NCI-H1092 (cell line): ENCODE results near the gene CNDP1.
"Not testable (repeated sequence)": the region's sequence is repeated elsewhere in the genome, so short reads cannot be mapped to it uniquely, and the experiment has no call there.

Source experiments
- DNase-seq: peaks from one replicate; lab custom pipeline; 2025; lab: John Stamatoyannopoulos, UW

The CNDP1 gene

DNA sequence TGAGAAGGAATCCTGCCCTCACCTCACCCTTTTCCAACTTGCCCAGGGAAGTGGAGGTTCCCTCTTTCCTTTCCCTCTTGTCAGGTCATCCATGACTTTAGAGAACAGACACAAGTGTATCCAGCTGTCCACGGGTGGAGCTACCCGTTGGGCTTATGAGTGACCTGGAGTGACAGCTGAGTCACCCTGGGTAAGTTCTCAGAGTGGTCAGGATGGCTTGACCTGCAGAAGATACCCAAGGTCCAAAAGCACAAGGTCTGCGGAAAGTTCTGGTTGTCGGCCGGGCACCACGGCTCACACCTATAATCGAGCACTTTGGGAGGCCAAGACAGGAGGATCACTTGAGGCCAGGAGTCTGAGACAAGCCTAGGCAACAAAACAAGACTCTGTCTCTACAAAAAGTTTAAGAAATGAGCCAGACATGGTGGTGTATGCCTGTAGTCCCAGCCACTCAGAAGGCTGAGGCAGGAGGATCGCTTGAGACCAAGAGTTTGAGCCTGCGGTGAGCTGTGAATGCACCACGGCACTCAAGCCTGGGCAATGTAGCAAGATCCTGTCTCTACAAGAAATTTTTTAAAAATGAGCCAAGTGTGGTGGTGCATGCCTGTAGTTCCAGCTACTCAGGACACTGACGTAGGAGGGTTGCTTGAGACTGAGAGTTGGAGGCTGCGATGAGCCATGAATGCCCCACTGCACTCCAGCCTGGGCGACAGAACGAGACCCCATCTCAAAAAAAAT, 14.0 kb upstream of the CNDP1 start:
- no peak for DNase-seq

DNA sequence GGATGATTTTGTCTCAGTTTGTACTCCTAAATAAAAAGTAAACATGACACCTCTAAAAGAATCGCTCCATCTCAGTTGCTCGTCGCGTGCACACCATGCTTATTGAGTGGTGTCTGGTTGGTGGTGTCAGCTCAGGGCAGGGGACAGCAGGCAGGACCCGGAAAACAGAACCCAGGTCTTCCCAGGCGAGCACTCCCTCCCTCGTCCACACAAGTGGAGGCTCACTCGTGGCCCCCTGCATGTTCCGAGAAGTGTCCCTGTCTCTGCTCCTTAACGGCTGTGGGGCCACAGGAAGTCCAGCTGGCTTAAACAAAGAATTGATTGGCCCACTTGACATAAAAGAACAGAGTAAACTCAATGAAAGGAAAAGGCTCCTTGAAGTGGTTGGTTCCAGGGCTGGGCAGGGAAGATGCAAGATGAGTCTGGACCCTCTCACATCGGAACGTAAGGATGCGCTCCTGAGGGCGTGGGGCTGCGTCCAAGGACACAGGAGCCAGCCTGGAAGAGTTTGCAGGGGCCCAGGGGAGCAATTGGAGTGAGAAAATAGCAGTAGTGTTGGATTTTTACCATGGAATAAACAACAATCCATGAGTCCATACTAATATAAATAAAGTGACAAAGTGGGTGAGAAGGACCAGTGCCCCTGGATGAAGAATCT, 13.1 kb upstream of the CNDP1 start:
- no peak for DNase-seq

DNA sequence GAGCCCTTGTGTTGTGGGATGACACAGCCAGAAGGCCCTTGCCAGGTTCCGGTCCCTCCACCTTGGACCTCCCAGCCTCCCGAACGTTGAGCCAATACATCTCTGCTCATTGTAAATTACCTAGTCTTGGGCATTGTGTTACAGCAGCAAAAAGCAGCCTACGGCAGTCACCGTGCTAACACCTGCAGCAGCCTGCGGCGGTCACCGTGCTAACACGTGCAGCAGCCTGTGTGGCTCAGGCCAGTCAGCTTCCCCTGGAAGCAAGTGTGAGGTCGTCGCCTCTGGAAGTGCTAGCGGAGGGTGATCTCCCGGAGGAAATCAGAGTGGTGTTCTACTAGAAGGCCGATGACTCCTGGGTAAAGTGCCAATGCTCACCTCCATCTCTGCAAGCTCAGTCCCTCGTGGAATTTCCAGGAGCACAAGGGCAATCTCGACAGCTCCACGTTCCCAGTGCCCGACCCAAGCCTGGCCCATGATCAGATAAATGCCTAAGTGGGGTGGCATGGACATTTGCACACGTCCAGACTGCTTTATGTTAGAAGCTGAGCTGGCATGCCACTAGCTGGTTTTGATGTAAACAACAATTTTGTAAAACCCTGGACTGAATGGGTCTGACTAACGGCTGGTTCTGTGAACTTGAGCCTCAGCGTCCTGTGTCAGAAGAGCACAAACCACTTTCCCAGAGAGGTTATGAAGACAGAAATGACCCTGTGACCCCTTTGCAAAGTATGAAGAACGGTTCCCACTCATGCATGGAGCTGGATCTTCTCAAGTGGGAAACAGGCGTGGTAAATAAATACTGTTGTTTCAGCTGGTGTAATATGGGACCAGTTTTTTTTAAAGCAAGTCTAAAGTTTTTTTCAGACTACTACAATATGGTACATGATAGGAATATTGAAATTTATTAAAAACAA, 11.4 kb upstream of the CNDP1 start:
- DNase-seq, result no peak

DNA sequence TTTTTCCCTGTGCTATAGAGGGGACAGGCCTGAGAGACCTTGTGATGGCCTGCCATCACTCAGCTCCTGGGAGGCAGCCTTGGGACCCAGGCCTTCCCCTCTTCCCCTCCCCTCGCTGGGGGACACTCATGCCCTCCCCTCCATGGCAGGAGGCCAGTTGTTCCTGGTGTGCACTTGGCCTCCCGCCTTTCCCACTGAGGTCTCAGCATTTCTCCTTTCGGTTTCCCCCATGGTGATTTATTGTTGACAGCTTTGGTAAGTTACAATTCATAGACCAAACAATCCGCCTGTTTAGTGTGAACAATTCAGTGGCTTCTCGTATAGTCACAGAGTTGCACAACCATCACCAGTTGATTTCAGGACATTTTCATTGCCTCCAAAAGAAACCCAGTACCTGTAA, 10.2 kb upstream of the CNDP1 start:
- DNase-seq, result peak; percentile 11

DNA sequence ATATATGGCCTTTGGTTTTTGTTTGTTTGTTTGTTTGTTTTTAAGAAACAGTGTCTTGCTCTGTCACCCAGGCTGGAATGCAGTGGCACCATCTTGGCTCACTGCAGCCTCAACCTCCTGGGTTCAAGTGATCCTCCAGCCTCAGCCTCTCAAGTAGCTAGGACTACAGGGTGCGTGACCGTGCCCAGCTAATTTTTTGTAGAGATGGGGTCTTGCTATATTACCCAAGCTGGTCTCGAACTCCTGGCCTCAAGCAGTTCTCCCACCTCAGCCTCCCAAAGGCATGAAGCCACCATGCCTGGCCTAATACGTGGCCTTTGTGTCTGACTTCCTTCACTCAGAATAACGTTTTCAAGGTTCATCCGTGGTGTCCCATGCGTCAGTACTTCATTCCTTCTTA, 9.4 kb upstream of the CNDP1 start:
- DNase-seq, result not testable (repeated sequence)

DNA sequence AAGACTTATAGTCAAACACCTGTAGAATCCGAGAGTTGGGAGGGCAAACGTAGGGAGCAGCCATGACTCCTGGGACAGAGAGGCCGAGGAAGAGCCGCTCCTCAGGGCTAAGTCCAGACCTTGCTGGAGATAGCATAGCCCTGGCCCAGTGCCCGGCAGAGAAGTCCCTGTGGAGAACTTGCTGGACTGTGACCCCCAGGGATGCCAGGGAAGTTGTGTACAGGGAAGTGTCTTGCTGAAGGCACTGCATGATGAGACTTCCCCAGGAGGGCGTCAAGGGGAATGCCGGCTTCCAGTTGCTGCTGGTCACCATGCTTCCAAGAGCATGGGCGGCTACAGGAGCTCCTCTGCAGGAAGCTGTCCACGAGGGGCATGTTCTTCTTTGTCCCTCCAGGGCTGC, 8.6 kb upstream of the CNDP1 start:
- no peak for DNase-seq

DNA sequence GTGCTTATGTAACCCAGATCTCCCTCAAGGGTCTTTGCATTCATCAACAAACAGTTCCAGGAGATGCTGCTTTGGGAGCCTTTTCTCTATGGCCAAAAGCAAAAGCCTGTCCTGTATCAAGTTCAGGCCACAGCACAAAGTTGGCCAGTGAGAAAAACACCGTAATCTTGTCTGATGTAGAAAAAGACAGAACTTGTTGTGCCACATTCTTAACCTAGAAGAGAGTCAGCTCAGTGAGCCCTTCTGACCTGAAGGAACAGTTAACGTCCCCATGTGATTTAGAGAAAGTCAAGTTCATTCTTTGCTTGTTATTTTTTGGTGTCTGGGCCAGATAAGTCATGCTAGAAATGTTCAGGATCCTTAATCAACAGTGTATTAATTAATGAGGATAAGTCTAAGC, 7.8 kb upstream of the CNDP1 start:
- no peak for DNase-seq

DNA sequence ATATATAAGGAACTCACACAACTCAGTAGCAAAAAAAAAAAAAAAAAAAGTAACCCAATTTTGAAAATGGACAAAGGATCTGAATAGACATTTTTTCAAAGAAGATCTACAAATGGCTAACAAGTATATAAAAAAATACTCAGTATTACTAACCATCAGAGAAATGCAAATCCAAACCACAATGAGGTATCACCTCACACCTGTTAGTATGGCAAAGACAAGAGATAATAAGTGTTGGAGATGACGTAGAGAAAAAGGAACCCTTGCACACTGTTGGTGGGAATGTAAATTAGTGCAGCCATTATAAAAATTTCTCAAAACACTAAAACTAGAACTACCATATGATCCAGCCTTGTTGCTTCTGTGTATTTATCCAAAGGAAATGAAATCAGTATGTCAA, 5.8 kb upstream of the CNDP1 start:
- DNase-seq, result no peak

DNA sequence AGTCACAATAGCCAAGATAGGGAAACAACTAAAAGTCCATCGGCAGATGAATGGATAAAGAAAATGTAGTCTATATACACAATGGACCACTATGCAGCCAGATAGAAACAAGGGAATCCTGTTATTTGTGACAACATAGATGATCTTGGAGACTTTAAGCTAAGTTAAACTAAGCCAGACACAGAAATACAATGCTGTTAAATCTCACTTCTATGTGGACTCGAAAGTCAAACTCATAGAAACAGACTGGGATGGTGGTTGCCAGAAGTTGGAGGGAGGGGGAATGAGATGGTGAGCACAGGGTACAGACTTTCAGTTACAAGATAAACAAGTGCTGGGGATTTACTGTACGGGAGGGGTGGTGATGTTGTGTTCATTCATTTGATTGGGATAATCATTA, 5.4 kb upstream of the CNDP1 start:
- no peak for DNase-seq

DNA sequence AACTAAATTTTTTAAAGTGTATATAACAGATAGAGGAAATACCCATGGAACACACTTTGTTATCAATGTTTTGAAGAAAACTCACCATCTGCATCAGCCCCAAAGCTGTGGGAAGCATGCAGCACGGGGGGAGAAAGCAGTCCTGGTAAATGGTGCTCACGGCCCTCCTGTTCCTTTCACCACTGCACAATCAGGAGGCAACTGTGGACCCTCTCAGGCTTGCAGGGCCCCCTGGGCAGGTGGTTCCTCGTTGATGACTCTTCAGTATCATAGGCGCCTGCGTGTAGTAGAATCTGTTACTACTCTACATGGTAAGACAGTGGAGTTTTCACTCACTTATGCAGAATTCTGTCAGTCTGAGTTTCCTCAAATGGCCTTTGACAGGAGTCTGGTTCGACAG, 4.9 kb upstream of the CNDP1 start:
- no peak for DNase-seq

DNA sequence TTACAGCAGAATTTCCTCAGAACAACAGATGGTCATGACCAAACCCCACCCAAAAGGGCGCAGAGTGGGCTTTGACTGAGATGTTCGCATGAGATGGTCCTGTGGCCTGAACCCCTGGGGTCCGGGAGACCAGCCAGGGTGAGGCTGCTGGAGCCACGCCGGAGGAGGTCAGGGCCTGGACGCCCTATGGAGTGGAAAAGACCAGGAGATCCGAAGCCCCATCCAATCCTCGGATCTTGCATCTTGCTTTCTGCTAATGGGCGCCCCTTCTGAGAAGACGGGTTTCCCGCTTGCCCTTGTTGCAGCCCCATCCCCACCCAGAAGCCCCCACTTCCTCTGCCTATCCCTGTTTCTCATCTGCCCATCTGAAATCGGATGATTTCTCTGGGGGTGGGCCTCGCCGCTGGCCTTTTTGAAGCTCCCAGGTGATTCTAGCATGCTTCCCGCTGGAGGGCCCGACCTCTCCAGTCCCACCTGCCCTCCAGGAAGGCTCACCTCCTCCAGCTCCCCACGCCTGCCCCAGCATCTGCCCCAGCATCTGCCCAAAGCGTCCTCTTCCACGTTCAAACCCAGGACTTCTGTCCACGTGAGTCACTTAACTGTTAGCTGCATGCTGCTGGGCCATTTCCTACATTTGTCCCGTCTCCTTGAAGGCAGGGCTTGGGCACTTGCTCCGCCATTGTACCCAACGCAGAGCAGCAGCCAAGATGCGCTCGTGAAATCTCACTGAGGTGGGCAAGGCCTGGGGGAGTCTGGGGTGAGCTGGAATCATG, 4.3 kb upstream of the CNDP1 start:
- no peak for DNase-seq

DNA sequence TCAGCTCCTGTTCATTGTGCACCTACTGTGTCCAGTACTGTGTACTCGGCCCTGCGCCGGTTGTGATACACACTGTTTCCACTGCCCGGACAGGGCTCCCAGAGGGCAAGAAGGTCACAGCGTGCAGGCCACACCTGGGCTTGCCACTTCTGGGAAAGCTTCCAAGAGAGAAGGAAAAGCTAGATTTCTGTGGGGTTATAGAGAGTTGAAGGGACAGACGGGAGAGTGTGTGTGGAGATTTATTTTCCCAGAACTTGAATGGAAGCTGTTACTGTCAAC, 3.8 kb upstream of the CNDP1 start:
- no peak for DNase-seq

DNA sequence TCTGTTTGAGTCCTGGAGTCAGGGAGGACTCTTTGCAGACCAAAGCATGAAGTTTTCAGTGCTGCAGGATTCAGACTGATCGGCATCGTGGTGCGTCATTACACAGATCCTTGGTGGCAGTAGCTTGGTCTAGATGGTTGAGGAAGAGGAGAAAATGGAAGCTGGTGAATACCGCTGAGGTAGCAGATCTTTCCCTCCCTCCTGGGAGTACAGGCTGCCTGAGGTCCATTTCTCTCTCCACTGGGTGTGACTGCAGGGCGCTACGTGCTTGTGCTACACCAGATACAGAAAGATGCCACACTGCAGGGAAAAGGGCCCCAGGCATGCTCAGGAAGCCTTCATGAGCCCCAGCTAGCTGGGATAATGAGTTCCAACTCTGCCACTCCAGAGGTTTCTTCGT, 3.3 kb upstream of the CNDP1 start:
- DNase-seq, result no peak

DNA sequence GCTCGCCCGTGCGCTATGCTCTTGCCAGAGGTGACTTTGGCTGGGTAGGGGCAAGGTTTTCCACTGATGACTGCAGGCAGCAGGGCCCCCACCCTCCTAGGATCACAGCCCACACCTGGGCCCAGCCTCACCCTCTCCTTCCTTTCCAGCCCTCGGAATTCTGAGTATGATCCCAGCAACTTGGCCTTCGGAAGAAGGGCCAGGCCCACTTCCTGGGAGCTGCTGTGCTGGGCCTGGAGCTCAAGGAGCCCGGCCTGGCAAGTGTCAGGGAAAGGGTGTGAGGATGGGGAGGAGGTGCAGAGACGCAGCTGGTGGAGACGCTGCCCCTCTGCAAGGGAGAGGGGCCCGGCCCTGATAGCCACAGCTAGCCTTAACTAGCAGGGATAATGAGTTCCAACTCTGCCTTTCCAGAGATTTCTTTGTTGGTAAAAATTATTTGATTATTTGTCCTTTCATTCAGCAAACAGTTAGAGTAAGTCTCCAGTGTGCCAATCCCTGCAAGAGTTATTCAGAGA, 1.7 kb upstream of the CNDP1 start:
- no peak for DNase-seq

DNA sequence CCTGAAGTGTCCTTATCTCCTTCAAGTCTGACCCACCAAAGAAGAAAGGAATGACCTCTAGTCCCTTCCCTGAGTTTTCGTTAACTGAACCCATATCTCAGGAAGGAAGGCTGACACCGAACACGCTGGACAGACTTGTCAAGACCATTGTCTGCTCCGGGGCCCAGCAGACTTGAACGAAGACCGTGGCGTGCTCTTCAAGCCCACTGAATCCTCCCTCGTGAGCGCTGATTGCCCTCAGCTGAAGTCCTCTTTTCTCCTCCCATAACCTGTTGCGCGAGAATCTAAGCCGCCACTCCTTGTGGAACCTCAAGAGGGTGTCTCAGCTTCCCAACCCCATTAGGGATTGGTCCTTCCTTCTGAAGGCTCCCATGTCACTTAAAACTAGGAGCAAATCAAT, 634 bp upstream of the CNDP1 start:
- DNase-seq, result no peak

DNA sequence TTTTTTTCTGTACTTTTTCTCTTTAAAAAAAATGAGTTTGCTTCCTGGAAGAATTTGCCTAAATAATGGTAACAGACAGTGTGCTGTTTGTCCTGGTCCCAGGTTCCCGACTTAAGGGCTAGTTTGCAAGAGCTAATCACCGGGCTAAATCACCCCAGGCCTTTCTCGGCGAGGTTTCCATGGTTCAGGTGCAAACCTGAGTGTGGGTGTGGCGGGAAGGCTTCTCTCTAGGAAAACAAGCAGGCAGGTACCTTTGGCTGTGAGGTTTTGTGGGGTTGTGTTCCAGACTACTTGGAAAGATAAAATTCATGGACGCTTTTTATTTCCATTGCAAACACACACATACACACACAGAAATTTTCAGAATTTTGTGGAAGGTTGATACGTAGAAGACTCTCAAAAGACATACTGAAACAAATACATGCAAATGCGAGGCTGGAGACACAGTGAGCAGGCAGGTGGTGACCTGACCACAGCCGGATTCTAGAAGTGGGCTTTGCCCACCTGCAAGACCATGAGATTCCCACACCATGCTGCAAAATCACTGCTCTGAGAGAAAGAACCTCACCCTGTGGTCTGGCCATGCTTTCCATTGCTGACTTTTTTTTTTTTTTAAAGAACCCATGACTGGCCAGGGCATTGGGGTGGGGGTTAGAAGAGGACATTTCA, 815 bp downstream of the CNDP1 start:
- DNase-seq, result no peak

DNA sequence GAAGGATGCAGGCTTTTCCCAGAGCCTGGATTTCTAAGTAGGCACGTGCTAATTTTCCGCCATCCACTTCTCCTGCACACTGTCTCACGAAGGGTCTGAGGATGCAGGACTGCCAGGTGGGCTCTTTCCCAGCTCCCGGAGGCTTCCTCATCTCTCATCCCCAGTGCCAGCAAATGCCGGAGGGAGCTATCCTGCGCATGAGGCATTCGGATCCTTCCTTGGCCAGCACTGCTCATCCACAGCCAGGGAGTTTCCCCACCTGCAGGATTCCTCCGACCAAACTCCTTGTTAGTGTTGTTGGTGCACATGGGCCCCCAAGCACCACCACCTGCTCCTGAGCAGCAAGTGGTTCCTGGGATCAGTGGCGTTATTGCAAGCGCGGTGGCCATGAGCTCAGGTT, 5.0 kb downstream of the CNDP1 start:
- no peak for DNase-seq

DNA sequence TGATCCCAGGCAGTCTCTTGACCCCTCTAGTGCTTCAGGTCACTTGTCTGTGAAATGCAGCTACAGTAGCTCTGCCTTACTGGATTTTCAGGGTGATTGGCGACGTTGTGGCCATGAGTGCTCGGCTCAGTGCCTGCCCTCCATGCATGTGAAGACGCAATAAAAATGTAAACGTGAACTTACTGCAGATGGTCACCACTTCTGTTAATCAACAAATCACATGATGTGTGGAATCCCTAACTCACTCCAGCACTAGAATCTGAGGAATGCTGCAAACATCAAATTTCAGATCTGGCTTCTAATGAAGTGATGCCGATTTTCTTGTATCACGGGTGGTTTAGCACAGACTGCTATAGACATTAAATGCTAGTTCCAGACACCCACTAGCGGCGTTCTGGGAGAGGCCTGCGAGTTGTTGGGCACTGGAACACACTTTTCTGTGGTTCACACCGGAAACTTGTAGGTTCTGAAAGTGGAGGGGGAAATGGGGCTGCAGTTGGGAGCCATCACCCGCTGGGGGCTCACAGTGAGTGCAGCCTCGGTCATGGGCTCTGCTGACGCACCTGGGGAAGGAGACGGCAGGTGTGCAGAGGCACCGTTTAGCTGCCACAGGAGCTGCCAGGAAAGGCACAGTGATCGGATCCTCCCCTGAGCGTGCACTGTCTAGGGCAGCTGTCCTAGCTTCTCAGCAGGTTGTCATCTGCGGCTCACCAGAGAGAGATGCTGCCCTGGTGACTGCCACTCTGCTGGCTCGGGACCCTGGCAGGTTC, 6.5 kb downstream of the CNDP1 start:
- DNase-seq, result no peak

DNA sequence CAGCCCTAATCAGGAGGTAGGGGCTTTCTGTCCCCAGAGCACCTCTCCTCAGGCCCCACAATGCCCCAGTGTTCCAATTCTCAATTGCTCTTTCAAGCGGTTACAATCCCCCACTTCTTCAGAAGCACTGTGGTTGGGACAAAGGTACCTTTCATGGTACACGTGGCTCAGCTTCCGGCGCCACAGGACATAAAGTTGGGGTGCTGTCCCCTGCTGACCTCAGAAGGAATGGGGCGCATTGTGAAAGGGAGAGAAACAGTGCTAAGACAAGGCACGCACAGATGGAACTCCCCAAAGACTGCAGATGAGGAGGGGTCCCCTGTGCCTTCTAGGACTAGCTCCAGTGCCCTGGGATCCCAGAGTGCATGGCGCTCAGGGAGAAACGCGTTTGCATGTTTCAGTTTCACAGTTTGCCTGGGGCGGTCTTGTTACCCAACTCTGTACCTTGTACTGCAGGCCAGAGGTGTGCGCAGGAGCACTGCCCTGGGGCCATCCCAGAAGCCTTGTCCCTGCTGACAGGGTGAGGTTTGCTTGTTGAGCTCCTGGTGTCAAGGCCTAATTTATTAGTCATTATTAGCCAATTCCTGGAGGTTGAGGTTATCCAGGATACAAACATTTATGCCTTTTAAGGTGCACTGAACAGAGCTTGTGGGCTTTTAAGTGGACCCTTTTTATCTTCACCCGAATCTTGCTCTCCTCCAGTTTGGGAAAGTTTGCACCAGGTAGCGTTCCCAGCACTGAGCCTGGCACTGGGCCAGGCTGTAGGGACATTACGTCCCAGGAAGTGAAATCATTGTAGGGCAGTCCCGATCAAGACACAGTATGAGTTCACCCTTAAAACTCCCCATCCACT, 7.6 kb downstream of the CNDP1 start:
- no peak for DNase-seq

DNA sequence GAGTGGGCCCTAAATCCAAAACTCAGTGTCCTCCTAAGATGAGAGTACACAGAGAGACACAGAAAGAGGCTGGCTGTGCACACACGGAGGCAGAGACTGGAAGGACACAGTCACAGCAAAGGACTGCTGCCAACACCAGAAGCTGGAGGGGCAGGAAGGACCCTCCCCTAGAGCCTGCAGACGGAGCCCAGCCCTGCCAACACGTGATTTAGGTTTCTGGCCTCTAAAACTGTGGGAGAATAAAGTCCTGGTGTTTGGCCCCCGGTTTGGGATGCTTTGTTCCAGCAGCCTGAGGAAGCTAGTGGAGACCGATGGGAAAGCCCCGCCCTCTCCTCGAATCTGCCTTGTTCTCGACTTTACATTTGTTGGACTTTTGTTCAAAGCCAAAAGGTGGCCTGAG, 10.6 kb downstream of the CNDP1 start:
- DNase-seq, result no peak
